HEK293 (cell line): ENCODE results near the gene UBE2J2.

Experiments
- OSR2 ChIP-seq: fragments of 450-650 bp; formaldehyde crosslinking; IDR thresholded peaks from 2 replicates; pipeline ENCODE4 v1.5.1; 2016; ENCODE audit warnings: missing biosample characterization, missing genetic modification characterization
- ZNF610 ChIP-seq: fragments of 450-650 bp; formaldehyde crosslinking; IDR thresholded peaks from 2 replicates; pipeline ENCODE4 v1.5.1; 2016; ENCODE audit warnings: missing biosample characterization, missing genetic modification characterization, borderline replicate concordance
- ZNF777 ChIP-seq: fragments of 450-650 bp; formaldehyde crosslinking; IDR thresholded peaks from 2 replicates; pipeline ENCODE4 v1.5.1; 2017; ENCODE audit warnings: missing biosample characterization, missing genetic modification characterization, borderline replicate concordance
- ZNF785 ChIP-seq: fragments of 450-650 bp; formaldehyde crosslinking; IDR thresholded peaks from 2 replicates; pipeline ENCODE4 v1.5.1; 2016; ENCODE audit warnings: missing biosample characterization, missing genetic modification characterization
- TF ChIP-seq, protein P1 (sequence below): fragments of 450-650 bp; formaldehyde crosslinking; IDR thresholded peaks from 2 replicates; pipeline ENCODE4 v1.5.1; 2016; ENCODE audit warnings: missing biosample characterization, missing genetic modification characterization
- TF ChIP-seq, protein P2 (sequence below): fragments of 450-650 bp; formaldehyde crosslinking; IDR thresholded peaks from 2 replicates; pipeline ENCODE4 v1.5.1; 2016; ENCODE audit warnings: missing biosample characterization, missing genetic modification characterization
- TF ChIP-seq, protein P3 (sequence below): fragments of 450-650 bp; formaldehyde crosslinking; IDR thresholded peaks from 2 replicates; pipeline ENCODE4 v1.5.1; 2016; ENCODE audit warnings: missing biosample characterization, missing genetic modification characterization

DNA sequence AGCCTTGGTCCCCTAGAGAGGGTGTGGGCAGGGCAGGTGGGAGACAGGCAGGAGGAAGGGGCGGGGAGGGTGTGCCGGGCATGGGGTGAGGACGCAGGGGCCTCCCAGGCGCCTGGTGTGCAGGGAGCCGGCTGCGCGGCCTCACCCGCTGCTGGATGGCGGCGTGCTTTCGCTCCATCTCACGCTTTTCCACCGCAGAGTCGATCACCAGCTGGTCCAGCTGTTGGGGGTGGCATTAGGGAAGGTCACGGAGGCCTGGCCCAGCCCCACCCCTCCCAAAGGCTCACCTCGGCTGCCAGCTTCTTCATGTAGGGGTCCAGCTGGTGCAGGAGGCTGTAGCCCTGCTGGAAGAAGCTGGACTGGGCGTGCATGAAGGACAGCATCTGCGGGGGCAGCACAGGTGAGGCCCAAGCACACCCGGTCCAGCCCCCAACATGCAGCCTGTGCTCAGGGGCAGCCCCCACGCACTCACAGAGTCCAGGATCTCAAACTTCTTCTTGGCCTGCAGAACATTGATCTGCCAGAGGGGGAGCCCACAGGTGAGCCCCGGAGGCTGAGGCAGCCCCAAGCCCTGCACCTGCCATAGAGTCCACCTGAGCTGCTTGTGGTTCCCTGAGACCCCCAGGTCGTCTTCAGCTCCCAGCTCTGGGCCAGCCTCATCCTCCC lies 26.2 kb upstream of the UBE2J2 start:
- TF ChIP-seq, protein P1, sequence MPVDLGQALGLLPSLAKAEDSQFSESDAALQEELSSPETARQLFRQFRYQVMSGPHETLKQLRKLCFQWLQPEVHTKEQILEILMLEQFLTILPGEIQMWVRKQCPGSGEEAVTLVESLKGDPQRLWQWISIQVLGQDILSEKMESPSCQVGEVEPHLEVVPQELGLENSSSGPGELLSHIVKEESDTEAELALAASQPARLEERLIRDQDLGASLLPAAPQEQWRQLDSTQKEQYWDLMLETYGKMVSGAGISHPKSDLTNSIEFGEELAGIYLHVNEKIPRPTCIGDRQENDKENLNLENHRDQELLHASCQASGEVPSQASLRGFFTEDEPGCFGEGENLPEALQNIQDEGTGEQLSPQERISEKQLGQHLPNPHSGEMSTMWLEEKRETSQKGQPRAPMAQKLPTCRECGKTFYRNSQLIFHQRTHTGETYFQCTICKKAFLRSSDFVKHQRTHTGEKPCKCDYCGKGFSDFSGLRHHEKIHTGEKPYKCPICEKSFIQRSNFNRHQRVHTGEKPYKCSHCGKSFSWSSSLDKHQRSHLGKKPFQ (tag by site-specific recombination) = no peak
- TF ChIP-seq, protein P2, sequence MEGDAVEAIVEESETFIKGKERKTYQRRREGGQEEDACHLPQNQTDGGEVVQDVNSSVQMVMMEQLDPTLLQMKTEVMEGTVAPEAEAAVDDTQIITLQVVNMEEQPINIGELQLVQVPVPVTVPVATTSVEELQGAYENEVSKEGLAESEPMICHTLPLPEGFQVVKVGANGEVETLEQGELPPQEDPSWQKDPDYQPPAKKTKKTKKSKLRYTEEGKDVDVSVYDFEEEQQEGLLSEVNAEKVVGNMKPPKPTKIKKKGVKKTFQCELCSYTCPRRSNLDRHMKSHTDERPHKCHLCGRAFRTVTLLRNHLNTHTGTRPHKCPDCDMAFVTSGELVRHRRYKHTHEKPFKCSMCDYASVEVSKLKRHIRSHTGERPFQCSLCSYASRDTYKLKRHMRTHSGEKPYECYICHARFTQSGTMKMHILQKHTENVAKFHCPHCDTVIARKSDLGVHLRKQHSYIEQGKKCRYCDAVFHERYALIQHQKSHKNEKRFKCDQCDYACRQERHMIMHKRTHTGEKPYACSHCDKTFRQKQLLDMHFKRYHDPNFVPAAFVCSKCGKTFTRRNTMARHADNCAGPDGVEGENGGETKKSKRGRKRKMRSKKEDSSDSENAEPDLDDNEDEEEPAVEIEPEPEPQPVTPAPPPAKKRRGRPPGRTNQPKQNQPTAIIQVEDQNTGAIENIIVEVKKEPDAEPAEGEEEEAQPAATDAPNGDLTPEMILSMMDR = peak; percentile 48
- TF ChIP-seq ZNF785 (tag by site-specific recombination) (no peak), ZNF610 (tag by site-specific recombination) (no peak), OSR2 (no peak), ZNF777 (no peak)
- TF ChIP-seq, protein P3, sequence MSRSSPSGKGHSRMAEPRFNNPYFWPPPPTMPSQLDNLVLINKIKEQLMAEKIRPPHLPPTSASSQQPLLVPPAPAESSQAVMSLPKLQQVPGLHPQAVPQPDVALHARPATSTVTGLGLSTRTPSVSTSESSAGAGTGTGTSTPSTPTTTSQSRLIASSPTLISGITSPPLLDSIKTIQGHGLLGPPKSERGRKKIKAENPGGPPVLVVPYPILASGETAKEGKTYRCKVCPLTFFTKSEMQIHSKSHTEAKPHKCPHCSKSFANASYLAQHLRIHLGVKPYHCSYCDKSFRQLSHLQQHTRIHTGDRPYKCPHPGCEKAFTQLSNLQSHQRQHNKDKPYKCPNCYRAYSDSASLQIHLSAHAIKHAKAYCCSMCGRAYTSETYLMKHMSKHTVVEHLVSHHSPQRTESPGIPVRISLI (tag by site-specific recombination) = no peak
